ENCODE results near the gene SIAH1.
A peak's percentile ranks its signal among the peaks of the same experiment; 100 is the strongest.
"Not testable (repeated sequence)": the region's sequence is repeated elsewhere in the genome, so short reads cannot be mapped to it uniquely, and the experiment has no call there.

The SIAH1 gene

DNA sequence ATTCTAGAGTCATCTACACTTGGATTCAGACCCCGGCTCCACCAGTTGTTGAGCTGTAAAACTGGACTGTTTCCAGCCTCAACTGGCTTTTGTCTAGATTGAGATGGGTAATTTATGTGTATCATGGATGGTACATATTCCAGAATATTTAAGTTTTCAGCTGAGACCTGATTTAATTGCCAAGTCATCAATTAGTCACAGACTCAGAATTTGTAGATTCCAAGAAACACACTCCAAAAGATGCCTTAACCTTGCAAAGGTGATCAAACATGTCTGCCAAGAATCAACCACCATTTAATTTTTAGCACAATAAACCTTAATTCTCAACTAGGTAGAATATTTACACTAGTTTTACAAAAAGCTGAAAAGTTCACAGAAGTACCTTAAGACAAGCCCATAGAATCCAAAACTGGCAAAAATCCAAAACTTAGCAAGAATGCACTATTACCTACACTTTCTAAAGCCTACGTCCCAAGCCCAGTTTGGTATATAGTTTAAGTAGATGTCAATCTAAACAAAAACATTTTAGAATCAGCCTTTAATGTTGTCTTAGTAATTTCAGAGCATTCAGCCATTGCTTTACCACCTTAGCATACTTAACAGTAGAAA is 17.7 kb downstream of the SIAH1 start:
- DNase-seq (ENCODE audit: low read depth in 4 of 4, low spot score in 1 of 4): no peak

DNA sequence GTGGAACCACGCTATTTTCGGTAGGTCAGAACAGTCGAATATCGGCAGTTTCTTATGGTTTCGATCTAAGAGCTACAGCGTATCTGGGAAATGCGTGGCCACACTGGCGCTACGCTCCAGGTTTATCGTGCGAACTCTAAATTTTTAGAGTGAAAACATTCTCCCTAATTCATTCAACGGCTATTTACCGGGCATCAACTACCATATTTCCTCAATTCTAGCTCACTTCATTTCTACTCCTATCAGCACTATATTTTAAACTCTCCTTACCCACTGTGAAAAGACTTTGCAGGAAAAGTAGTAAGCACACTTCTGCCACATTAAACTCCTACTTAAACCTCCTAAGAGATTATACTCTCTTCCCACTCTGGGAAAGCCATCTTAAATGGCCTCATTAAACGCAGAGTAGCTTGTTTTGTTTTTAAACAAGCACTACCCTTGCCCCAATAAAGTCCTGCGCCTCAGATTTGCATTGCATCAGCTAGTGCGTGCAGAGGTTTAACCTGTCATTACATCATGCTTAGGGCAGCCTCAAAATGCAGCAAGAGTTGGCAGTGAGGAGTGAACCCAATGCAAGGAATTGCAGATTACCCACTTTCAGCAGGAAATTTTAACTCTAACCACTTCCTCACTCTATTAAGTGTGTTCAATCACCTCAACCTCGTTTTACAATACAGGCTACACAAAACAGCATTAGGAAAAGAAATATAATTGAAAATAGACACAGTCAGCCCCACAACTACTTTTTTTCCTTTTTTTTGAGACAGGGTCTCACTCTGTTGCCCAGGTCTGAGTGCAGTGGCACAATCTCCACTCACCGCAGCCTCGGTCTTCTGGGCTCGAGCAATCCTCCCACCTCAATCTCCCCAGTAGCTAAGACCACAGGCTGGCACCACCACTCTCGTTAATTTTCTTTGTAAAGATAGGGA is 18.8 kb downstream of the SIAH1 start:
- no peak for DNase-seq (ENCODE audit: low read depth in 4 of 4, low spot score in 1 of 4)

DNA sequence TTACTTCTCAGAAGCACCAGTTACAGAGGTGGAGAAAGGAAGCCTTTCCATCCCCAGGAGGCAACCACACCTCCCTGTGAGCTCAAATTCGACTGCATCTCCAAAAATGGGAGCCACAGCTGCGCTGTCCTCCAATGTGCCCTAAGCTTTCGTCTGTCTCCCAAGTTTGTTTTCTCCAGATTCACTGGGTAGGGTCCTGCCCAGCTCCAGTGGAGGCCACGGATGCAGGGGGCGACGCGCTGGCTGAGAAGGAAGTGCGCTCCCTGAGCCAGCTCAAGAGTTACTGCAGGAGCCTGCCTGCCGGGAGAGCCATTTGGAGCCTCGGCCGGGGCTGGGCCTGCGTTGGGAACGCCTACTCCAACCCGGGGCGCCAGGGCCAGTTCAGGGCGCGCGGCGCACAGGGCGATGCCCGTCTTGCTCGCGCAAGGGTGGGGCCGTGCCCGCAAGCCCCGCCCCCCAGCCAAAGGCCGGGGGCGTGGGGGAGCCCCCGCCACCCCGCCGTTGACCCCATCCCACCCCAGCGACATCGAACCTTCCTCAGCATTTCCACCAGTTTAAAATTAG is 19.5 kb downstream of the SIAH1 start:
- peak in 3 of 4 experiments; percentile 48 to 80 (median 65) for DNase-seq (ENCODE audit: low read depth in 4 of 4, low spot score in 1 of 4)

DNA sequence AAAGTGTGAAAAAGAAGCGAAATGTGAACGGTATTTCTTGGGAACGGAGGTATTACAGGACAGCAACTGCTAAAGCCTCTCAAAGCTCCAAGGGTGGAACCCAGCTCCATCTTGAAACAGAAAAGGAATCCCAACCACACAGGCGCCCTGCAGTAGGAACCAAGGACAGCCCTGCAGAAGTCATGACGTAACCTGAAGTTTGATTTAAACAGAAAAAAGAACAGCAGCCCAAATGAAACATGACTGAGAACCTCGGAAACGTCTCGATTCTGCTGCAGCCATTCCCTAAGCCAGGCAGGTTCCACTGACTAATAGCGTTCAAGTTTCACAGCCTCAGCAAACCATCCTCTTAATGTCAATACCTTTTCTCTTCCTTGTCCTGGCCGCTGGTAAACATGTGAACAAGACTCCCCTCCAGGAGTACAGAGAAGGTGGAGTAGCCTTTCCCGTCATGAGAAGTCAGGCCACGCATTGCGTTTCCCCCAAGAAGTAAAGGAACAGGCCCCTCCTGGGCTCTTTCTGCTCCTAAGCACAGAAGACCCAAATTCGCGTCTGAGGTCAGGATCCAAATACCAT is 20.1 kb downstream of the SIAH1 start:
- no peak for DNase-seq (ENCODE audit: low read depth in 4 of 4, low spot score in 1 of 4)

DNA sequence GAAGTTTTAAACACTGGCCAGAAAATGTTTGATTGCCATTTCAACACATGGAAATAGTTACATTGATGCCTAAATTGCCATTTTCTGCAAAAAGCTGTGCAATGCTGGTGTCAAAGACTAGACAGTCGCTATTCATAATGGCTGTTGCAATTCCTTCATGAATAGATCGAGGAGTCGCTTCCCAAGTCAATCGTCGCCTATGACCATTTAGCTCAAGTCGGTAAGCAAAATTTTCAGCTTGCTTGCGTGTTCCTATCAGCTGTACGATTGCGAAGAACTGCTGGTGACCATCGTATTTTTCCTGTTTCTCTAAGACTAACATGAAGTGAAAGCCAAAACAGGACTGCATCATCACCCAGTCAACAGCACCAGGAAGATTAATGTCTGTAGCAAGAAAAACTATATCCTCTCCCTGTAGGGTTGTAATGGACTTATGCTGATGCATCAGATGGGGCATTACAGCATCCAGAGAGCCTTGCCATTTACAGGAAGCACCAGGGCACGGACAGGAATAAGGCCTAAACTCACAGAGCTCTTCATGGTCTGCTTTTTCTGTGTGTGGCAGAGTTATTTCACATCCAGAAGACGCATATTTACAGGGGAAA is 23.6 kb downstream of the SIAH1 start:
- no peak for DNase-seq (ENCODE audit: low read depth in 4 of 4, low spot score in 1 of 4)

DNA sequence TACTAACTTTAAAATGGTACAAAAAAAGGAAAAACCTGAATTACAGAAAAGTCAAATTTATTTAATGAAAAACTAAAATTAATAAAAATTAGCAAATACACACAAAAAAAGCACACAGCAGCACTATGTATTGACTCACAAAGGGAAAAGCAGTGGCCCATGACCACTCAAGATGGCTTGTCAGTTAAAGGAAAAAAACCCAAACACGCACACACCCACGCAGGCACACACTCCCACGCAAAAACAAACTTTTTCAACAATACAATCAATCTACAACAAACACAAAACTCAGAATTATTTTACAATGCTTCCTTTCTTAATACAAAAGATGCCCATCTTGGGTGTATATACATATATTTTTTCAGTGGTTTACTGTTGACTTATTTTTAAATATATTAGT is 24.2 kb downstream of the SIAH1 start:
- no peak for DNase-seq (ENCODE audit: low read depth in 4 of 4, low spot score in 1 of 4)

DNA sequence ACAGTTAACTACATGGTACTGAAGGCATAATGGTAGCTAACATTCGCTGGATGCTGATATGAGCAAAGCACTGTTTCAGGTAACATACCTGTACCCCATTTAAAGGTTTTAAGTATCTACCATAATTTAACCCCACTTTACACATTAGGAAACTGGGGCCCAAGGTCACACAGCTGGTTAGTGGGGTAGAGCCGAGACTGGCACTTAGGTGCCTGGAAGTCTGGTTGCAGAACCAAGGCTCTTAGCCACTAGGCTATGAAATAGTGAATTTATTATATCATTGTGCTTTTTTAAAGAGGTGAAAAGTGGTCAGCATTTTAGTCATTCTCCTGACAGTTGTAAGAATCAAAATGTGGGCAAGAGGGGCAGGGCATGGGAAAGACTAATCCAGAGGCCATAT is 25.2 kb downstream of the SIAH1 start:
- no peak for DNase-seq (ENCODE audit: low read depth in 4 of 4, low spot score in 1 of 4)

DNA sequence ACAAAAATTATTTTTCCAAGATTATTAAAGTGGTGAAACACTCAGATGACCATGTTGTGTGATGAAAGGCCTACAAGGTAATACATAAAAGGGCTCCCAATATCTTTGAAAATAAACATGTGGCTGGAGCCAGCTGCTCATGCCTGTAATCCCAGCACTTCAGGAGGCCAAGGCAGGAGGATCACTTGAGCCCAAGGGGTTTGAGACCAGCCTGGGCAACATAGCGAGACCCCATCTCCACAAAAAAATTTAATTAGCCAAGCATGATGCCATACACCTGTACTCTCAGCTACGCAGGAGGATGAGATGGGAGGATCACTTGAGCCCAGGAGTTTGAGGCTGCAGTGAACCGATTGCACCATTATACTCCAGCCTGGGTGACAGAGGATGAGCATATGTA is 26.8 kb downstream of the SIAH1 start:
- DNase-seq (ENCODE audit: low read depth in 4 of 4, low spot score in 1 of 4): no peak

DNA sequence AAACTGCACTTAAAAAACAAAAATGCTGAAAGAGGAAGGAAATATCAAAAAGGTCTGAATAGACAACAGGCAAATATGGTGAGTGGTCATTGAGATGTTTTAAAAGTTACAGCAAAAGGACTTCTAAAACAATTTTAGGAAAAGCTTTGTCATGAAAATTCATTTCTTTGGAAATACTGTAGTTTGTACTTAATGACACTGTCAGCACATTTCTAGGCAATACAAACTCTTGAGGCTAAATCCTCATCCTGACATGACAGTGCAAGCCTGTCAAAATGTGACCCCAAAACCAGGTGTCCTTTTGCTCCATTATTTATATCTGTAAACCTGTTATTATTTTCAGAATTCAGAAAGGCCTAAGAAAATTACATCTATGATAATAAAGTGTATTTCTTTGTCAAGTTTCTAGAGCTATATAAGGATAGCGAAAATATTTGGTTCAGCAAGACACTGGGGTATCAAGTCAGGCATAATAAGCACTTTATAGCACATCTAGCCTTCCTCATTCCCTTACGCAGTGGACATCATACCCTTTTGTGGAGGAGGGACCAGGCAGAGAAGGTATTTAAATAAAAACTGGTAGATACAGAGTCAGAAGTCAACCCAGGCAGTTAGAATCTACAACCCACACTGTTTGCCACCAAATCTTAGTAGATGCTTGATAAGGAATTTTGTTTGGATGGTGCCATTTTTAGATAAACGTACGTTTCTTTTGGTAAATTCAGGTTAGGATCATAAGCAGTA is 28.4 kb downstream of the SIAH1 start:
- no peak for DNase-seq (ENCODE audit: low read depth in 4 of 4, low spot score in 1 of 4)

DNA sequence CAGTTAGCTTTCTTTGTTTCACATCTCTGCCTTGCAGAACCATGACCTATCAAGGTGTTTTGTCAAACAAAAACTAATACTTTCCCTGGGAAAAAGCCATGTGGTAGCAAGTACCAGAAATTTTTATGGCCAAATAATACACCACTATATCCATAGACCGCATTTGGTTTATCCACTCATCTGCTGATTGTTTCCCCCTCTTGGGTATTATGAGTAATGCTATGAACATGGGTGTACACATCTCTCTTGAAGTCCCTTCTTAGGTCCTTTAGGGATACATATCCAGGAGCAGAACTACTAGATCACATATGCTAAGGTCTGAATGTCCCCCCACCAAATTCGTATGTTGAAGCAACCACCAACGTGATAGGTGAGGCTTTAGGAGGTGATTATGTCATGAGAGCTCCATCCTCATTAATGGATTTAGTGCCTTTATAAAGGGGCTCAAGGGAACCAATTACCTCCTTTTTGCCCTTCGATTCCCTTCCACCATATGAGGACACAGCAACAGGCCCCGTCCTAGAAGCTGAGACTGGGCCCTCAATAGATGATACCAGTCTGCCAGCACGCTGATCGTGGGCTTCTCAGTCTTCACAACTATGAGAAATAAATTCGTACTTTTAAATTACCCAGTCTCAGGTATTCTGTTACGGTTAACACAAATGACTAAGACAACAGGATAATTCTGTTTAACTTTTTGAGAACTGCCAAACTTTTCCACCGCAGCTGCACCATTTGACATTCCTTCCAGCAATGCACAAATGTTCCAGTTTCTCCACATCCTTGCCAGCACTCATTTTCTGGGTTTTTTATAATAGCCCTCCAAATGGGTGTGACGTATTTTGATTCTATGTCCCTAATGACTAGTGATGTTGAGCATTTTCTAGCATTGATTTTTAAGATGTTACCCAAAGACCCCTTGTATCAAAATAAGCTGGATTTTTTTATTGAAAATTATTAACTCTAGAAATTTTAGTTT is 30.0 kb downstream of the SIAH1 start:
- no peak for DNase-seq (ENCODE audit: low read depth in 4 of 4, low spot score in 1 of 4)

DNA sequence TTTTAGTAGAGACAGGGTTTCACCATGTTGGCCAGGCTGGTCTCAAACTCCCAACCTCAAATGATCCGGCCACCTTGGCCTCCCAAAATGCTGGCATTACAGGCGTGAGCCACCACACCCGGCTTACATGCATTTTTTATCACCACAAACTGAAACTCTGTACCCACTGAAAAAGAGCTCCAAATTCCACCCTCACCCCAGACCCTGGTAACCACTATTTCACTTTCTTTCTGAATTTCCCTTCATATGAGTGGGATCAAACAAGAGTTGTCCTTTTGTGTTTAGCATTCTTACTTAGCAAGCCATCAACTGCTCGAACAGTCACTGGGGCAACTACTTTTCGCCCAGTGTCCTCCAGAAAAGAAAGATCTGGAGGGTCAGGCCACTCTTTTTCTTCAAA is 30.8 kb downstream of the SIAH1 start:
- not testable (repeated sequence) for DNase-seq (ENCODE audit: low read depth in 4 of 4, low spot score in 1 of 4)

DNA sequence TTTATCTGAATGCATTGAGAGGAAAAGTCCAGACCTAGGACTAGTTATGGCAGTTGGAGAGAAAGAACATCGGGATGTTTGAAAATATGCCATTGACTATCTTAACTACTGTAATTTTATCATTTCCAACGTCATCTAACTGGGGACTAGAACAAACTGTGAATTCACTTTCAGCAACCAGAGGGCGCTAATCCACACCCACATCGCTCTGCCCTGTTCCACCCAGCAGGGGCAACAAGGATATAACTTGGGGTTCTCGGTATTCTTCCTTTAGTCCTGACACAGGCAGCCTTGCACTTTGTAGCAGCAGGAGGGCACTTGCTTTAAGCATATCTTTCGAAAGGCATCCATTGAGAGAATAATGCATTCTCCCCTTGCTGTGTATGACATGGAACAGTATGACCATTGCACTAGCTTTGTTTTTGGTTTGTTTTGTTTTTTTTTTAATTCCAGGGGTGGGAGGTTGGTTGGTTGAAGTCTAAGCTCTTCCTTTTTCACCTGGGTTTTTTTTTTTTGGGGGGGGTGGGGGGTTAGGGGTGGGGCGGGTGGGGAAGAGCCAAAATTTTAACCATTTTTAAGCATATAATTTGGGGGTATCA is 31.5 kb downstream of the SIAH1 start:
- DNase-seq (ENCODE audit: low read depth in 4 of 4, low spot score in 1 of 4): peak in 3 of 4 experiments; percentile 17 to 43 (median 32)

DNA sequence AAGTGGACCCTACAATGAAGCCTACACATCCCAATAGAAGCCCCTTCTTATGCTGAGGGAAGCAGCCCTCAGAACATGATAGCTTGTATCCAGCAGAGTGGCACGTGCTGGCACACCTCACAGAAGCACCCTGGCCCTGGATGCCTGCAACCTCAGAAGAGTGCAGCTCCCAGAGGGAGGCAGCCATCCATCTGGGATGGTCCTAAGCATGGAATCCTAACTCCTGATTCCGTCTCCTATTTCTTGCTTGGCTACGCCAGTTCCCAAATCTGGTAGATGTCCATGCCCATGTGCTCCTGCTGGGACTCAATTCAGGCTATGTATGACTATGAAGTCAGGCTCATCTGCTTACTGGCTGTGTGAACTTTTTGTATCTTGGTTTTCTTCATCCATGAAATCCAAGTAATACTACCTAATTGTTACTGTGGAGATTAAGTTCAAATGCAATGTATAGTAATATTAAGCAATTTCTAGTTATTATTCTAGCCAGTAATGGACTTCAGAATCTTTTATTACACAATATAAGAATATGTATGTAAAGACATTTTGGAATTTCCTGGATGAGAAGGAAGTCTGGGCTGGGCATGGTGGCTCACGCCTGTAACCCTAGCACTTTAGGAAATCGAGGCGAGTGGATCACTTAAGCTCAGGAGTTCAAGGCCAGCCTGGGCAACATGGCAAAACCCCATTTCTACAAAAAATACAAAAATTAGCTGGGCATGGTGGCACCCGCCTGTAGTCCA is 32.4 kb downstream of the SIAH1 start:
- no peak for DNase-seq (ENCODE audit: low read depth in 4 of 4, low spot score in 1 of 4)

DNA sequence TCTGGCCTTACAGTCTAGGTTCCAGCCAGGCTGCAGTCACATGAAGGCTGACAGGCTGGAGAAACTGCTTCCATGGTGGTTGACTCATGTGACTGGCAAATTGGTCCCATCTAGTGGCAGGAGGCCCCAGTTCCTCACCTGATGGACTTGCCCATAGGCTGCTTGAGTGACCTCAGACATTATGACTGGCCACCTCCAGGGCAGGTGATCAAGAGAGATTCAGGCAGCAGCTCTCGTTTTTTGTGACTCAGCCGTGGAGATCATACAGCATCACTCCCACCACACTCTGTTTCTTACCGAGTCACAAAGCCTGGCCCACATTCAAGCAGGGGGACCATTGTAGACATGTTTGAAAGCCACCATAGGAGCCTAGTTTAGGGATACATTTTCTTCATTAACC is 34.5 kb downstream of the SIAH1 start:
- no peak for DNase-seq (ENCODE audit: low read depth in 4 of 4, low spot score in 1 of 4)

DNA sequence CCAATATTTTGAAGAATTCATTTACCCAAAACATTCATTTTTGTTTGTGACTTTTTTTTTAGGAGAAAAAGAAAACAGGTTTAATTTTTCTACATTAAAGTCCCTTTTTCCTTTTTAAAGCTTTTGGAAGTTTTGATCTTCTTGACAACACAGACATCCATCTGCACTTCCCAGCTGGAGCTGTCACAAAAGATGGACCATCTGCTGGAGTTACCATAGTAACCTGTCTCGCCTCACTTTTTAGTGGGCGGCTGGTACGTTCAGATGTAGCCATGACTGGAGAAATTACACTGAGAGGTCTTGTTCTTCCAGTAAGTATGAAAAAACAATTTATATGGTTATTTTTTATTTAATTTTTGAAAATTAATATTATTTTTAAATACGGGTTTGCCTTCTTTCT is 37.2 kb downstream of the SIAH1 start:
- DNase-seq (ENCODE audit: low read depth in 4 of 4, low spot score in 1 of 4): no peak

DNA sequence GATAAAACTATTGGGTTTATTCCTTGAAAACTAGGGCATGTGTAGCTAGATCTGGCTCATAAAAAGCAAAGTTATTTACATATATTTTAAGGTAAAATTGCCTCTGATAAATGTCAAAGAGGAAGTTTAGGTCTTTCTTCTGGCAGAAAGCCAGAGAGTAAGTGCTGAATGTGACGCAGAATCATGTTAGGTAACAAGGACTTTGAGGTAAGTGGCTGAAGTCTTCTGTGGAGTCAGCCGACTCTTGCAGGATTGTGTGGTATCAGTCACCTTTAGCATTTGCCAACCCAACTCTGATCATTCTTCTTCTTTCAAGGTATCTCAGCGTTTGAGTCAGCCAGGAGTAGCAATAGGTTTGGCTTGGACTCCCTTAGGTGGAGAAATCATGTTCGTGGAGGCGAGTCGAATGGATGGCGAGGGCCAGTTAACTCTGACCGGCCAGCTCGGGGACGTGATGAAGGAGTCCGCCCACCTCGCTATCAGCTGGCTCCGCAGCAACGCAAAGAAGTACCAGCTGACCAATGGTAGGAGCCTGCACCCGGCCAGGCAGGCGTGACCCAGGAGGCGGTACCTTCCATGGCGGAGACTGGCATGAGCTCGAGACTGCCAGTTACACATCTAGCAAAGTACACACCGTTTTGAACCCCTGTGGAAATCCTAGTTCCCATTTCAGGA is 37.9 kb downstream of the SIAH1 start:
- no peak for DNase-seq (ENCODE audit: low read depth in 4 of 4, low spot score in 1 of 4)

DNA sequence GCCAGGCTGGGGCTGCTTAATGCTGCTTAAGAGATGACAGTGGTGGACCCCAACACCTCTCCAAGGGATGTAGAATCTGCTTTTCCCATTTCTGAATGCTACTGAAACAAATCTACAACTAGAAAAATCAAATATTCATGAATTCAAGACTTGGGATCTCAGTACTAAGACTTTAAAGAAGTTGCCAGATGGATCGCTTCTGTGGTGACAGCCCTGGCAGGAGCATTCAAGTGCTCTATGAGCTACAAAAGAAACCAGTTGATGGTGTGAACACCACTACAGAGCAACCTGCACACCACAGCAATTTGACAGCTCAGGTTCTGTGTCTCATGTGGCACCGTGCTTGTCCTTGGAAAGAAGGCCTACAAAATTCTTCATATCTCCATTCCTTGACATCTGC is 42.6 kb downstream of the SIAH1 start:
- DNase-seq (ENCODE audit: low read depth in 4 of 4, low spot score in 1 of 4): no peak

DNA sequence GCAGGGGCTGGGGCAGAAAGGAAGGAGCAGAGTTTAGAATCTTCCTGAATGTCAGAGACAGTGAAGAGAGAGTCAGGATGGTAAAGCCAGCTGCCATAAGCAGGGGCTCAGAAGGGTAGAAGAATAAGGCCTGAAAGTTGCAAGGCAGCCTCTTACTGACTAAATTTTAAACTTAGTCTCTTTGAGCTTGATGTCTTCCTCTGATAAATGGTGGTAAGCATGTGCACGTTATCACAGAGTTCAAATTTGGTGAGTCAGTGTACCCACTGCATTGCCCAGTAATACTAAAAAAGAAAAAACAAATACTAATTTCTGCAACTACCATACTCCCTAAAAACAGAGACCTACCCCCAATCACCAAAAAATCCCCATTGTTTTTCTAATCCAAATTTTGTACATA is 45.2 kb downstream of the SIAH1 start:
- no peak for DNase-seq (ENCODE audit: low read depth in 4 of 4, low spot score in 1 of 4)

All from stimulated activated CD4-positive, alpha-beta T cell treated with anti-CD3 and anti-CD28 coated beads, Interleukin-1b, Interleukin-23, amount 100 ng/mL, for 24 hours (primary cell).